ENCODE measurements around the gene FGD6. TPM values are rescaled to one million over a fixed set of nuclear protein-coding genes. Genes with fewer than 3 reads are reported as not detected.

Gene FGD6
- total RNA-seq, 2 experiments from 2014 or later = 5.6 to 7.8 TPM

DNA sequence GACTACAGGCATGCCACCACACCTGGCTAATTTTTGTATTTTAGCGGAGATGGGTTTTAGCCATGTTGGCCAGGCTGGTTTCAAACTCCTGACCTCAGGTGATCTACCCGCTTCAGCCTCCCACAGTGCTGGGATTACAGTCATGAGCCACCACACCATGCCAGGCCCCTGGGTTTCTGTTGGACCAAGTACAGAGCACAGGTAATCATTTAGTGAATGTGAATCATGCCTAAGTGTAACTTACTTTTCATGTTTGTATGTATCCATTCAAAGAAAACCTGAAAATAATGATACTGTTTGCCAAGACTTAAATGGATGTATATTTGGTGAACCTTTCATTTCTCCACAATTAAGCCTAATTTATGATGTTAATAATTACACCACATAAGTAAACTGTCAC, 65.9 kb downstream of the FGD6 start:
- intact Hi-C loops (cut with micrococcal nuclease; ENCODE audit: unreplicated experiment) = no loop called here
- Histone ChIP-seq H3K36me3 (ENCODE audit: insufficient read depth, low read length) (no peaks in the 10 kb centered on the region), H3K4me2 (ENCODE audit: low read length) (no peak overlapping the region), H3K27ac (ENCODE audit: low read depth, low read length, poor library complexity, severe bottlenecking) (no peak overlapping the region), H2AFZ (ENCODE audit: low read length) (no peak overlapping the region), H3K4me1 (ENCODE audit: insufficient read depth, low read length, poor library complexity, severe bottlenecking) (no peaks in the 10 kb centered on the region), H3K79me2 (ENCODE audit: insufficient read depth, low read depth, low read length) (no peaks in the 10 kb centered on the region), H3K9me2 (ENCODE audit: insufficient read depth, low read length) (no peaks in the 10 kb centered on the region), H3K4me3 (ENCODE audit: low read depth, low read length, poor library complexity, severe bottlenecking) (no peak overlapping the region), H3K9me3 (ENCODE audit: low read length) (no peaks in the 10 kb centered on the region), H4K20me1 (ENCODE audit: insufficient read depth, low read length) (no peaks in the 10 kb centered on the region)
- CTCF ChIA-PET (ENCODE audit: unreplicated experiment) = no interaction called here
- POLR2A ChIA-PET = interaction anchor here (0.7 kb wide), 1 partner anchor 47 kb away, joined by 3 read pairs; no protein-coding TSS in a partner anchor
- DNase-seq (ENCODE audit: low spot score) = no peak
- TF ChIP-seq EZH2phosphoT487 (IDR thresholded peaks at IDR 0.05; ENCODE audit: borderline replicate concordance, low read depth, low read length) (no peak), CTCF (conservative IDR thresholded peaks at IDR 0.05; ENCODE audit: low read length) (no peak)
- BruUV-seq (replicated peaks) = no TSS peak

DNA sequence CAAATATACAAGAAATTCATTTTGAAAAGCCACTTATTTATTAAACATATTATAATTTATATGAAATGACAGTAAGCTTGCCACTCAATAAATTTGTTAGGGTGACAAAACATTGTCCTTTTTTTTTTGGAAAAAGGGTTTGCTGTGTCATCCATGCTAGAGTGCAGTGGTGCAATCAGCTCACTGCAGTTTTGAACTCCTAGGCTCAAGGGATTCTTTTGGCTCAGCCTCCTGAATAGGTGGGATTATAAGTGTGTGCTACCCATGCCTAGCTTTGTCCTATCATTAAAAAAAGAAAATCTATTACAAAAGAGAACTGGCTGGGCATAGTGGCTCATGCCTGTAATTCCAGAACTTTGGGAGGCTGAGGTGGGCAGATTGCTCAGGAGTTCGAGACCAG, 66.8 kb downstream of the FGD6 start:
- Histone ChIP-seq H3K9me3 (ENCODE audit: low read length) (no peaks in the 10 kb centered on the region), H3K9me2 (ENCODE audit: insufficient read depth, low read length) (no peaks in the 10 kb centered on the region), H3K4me1 (ENCODE audit: insufficient read depth, low read length, poor library complexity, severe bottlenecking) (no peaks in the 10 kb centered on the region), H3K79me2 (ENCODE audit: insufficient read depth, low read depth, low read length) (no peaks in the 10 kb centered on the region), H3K4me2 (ENCODE audit: low read length) (no peak overlapping the region), H3K36me3 (ENCODE audit: insufficient read depth, low read length) (no peaks in the 10 kb centered on the region), H2AFZ (ENCODE audit: low read length) (no peak overlapping the region), H3K27ac (ENCODE audit: low read depth, low read length, poor library complexity, severe bottlenecking) (no peak overlapping the region), H4K20me1 (ENCODE audit: insufficient read depth, low read length) (no peaks in the 10 kb centered on the region), H3K4me3 (ENCODE audit: low read depth, low read length, poor library complexity, severe bottlenecking) (no peak overlapping the region)
- TF ChIP-seq EZH2phosphoT487 (IDR thresholded peaks at IDR 0.05; ENCODE audit: borderline replicate concordance, low read depth, low read length) (no peak), CTCF (conservative IDR thresholded peaks at IDR 0.05; ENCODE audit: low read length) (no peak)
- BruUV-seq (replicated peaks) = no TSS peak
- ChIA-PET POLR2A (interaction anchor here (1.2 kb wide), 1 partner anchor 15 kb away, joined by 3 read pairs; no protein-coding TSS in a partner anchor), CTCF (ENCODE audit: unreplicated experiment) (no interaction called here)
- DNase-seq (ENCODE audit: low spot score) = no peak
- intact Hi-C loops (cut with micrococcal nuclease; ENCODE audit: unreplicated experiment) = no loop called here

DNA sequence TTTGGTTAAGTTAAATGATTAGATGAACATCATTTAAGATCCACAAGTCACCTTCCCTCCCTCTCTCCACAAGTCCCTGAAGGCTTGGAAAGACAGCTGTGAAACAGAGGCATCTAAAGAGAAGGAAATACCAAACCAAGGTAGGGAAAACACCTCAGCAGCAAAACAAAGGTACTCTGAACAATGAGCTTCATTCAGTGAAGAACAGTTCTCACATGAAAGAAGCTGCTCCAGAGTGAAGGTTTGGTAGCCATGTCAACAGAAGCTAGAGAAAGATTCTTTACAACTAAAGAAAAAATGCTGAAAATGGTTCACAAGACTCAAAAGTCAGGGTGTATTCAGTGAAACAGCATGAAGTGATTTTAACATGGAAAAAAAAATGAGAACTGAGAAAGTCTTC, 69.4 kb downstream of the FGD6 start:
- POLR2A ChIA-PET = interaction anchor here (0.6 to 1.2 kb wide), 6 partner anchors 13 to 599 kb away, joined by 3 to 6 read pairs (median 3); no protein-coding TSS in a partner anchor
- intact Hi-C loops (cut with micrococcal nuclease; ENCODE audit: unreplicated experiment) = no loop called here

More for the DNA sequence above, 69.4 kb downstream of the FGD6 start:
- CTCF ChIA-PET (ENCODE audit: unreplicated experiment) = no interaction called here
- Histone ChIP-seq H4K20me1 (ENCODE audit: insufficient read depth, low read length) (no peaks in the 10 kb centered on the region), H3K27ac (ENCODE audit: low read depth, low read length, poor library complexity, severe bottlenecking) (no peak overlapping the region), H3K4me1 (ENCODE audit: insufficient read depth, low read length, poor library complexity, severe bottlenecking) (no peaks in the 10 kb centered on the region), H3K79me2 (ENCODE audit: insufficient read depth, low read depth, low read length) (no peaks in the 10 kb centered on the region), H3K9me2 (ENCODE audit: insufficient read depth, low read length) (no peaks in the 10 kb centered on the region), H3K4me2 (ENCODE audit: low read length) (no peak overlapping the region), H3K9me3 (ENCODE audit: low read length) (no peaks in the 10 kb centered on the region), H3K4me3 (ENCODE audit: low read depth, low read length, poor library complexity, severe bottlenecking) (no peak overlapping the region), H2AFZ (ENCODE audit: low read length) (no peak overlapping the region), H3K36me3 (ENCODE audit: insufficient read depth, low read length) (no peaks in the 10 kb centered on the region)
- no TSS peak for BruUV-seq (replicated peaks)
- no peak for DNase-seq (ENCODE audit: low spot score)
- TF ChIP-seq CTCF (conservative IDR thresholded peaks at IDR 0.05; ENCODE audit: low read length) = no peak
- no peak for TF ChIP-seq EZH2phosphoT487 (IDR thresholded peaks at IDR 0.05; ENCODE audit: borderline replicate concordance, low read depth, low read length)
